ENCODE measurements around the gene CDH4.
"Not testable (repeated sequence)": the region's sequence is repeated elsewhere in the genome, so short reads cannot be mapped to it uniquely, and the experiment has no call there.

Gene CDH4

GRCh38 chr20:61391812-61392520 is 139.9 kb downstream of the CDH4 start:
- DNase-seq, result no peak

- no peak for DNase-seq
These were observed 142.2 kb downstream of the CDH4 start for GRCh38 chr20:61394088-61394799.

- no peak for DNase-seq
These were observed 144.3 kb downstream of the CDH4 start for GRCh38 chr20:61396262-61396848.

GRCh38 chr20:61397146-61397545 is 145.1 kb downstream of the CDH4 start:
- DNase-seq, result no peak

- DNase-seq, result no peak
These were observed 145.7 kb downstream of the CDH4 start for GRCh38 chr20:61397790-61398189.

- DNase-seq, result no peak
These were observed 147.4 kb downstream of the CDH4 start for GRCh38 chr20:61399433-61399832.

GRCh38 chr20:61400499-61400898 is 148.4 kb downstream of the CDH4 start:
- DNase-seq, result no peak

- no peak for DNase-seq
These were observed 152.2 kb downstream of the CDH4 start for GRCh38 chr20:61404303-61404702.

GRCh38 chr20:61405007-61405406 is 152.9 kb downstream of the CDH4 start:
- no peak for DNase-seq

- DNase-seq, result not testable (repeated sequence)
These were observed 154.7 kb downstream of the CDH4 start for GRCh38 chr20:61406773-61407172.

GRCh38 chr20:61407561-61407960 is 155.5 kb downstream of the CDH4 start:
- DNase-seq, result no peak

- no peak for DNase-seq
These were observed 157.1 kb downstream of the CDH4 start for GRCh38 chr20:61408951-61409740.

GRCh38 chr20:61411743-61412142 is 159.7 kb downstream of the CDH4 start:
- DNase-seq, result no peak

GRCh38 chr20:61413752-61414151 is 161.7 kb downstream of the CDH4 start:
- DNase-seq, result no peak

- no peak for DNase-seq
These were observed 162.5 kb downstream of the CDH4 start for GRCh38 chr20:61414455-61414991.

- no peak for DNase-seq
These were observed 164.5 kb downstream of the CDH4 start for GRCh38 chr20:61416546-61416945.

GRCh38 chr20:61417221-61417941 is 165.3 kb downstream of the CDH4 start:
- no peak for DNase-seq

- DNase-seq, result no peak
These were observed 166.9 kb downstream of the CDH4 start for GRCh38 chr20:61419010-61419409.

- DNase-seq, result no peak
These were observed 167.4 kb downstream of the CDH4 start for GRCh38 chr20:61419501-61419900.

- DNase-seq, result no peak
These were observed 168.0 kb downstream of the CDH4 start for GRCh38 chr20:61420056-61420455.

- no peak for DNase-seq
These were observed 168.7 kb downstream of the CDH4 start for GRCh38 chr20:61420781-61421180.

All from inflammatory macrophage (primary cell).